ACC112 (cell line): Measurements from ENCODE around the gene RRP12.

Source experiments
- H2AFZ ChIP-seq: fragments of 200-600 bp; sonication (generic); one replicate; pipeline ENCODE4 v1.6.0; 2017; ENCODE audit warnings: antibody characterized with exemption, low read length; ENCODE audit not compliant: unreplicated experiment
- H3K27ac ChIP-seq: fragments of 200-600 bp; sonication (generic); 2 replicates; pipeline ENCODE4 v1.5.1; 2014; ENCODE audit warnings: low read depth, mild to moderate bottlenecking, antibody characterized with exemption, low read length, moderate library complexity
- H3K27me3 ChIP-seq: fragments of 200-600 bp; sonication (generic); 2 replicates; pipeline ENCODE4 v1.6.1; 2014; ENCODE audit warnings: mild to moderate bottlenecking, antibody characterized with exemption, low read length, moderate library complexity, mixed read lengths; ENCODE audit not compliant: insufficient read depth
- H3K36me3 ChIP-seq: fragments of 200-600 bp; sonication (generic); 2 replicates; pipeline ENCODE4 v1.6.1; 2016; ENCODE audit warnings: mild to moderate bottlenecking, antibody characterized with exemption, low read length, moderate library complexity, mixed read lengths; ENCODE audit not compliant: insufficient read depth
- H3K4me1 ChIP-seq: fragments of 200-600 bp; sonication (generic); one replicate; pipeline ENCODE4 v1.6.1; 2016; ENCODE audit warnings: low read length, mixed read lengths; ENCODE audit not compliant: insufficient read depth, unreplicated experiment, control insufficient read depth
- H3K4me3 ChIP-seq: fragments of 200-600 bp; sonication (generic); 2 replicates; pipeline ENCODE4 v1.5.1; 2014; ENCODE audit warnings: mild to moderate bottlenecking, low read depth, low read length
- H3K79me2 ChIP-seq: fragments of 200-600 bp; sonication (generic); one replicate; pipeline ENCODE4 v1.6.0; 2016; ENCODE audit warnings: low read length; ENCODE audit not compliant: control insufficient read depth, unreplicated experiment, insufficient read depth

The RRP12 gene

DNA sequence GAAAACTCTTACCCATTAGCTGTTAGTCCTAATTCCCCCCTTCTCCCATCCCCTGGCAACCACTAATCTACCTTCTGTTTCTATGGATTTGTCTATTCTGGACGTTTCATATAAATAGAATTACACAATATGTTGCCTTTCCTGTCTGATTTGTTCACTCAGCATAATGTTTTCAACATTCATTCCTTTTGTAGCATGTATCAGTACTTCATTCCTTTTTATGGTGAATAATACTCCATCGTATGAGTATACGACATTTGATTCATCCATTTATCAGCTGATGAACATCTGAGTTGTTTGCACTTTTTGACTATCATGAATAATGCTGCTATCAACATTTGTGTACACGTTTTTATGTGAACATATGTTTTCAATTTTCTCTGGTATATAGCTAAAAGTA, 86.5 kb downstream of the RRP12 start:
- H3K79me2 ChIP-seq: no peaks in the 10 kb centered on the region
- H3K36me3 ChIP-seq: no peaks in the 10 kb centered on the region
- H3K27ac ChIP-seq: no peak overlapping the region
- H3K4me3 ChIP-seq: no peak overlapping the region
- H3K4me1 ChIP-seq: no peaks in the 10 kb centered on the region
- H3K27me3 ChIP-seq: no peaks in the 10 kb centered on the region
- H2AFZ ChIP-seq: peak overlapping the region; percentile 50

DNA sequence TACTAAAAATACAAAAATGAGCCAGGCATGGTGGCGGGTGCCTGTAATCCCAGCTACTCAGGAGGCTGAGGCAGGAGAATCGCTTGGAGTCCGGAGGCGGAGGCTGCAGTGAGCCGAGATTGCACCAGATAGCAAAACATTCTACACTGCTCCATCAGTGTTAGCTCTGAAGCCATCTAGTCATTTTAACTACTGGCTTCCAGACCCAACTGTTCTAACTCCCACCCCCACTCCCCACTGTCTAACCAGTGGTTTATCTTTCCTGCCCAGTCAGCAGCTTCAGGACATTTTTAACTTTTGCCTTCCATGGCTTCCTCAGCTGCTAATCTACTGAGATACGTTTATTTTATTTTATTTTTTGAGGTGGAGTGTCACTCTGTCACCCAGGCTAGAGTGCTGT, 88.2 kb downstream of the RRP12 start:
- no peak overlapping the region for H3K27ac ChIP-seq
- no peaks in the 10 kb centered on the region for H3K79me2 ChIP-seq
- no peaks in the 10 kb centered on the region for H3K4me1 ChIP-seq
- H3K4me3 ChIP-seq: no peak overlapping the region
- no peaks in the 10 kb centered on the region for H3K27me3 ChIP-seq
- H3K36me3 ChIP-seq: no peaks in the 10 kb centered on the region
- no peak overlapping the region for H2AFZ ChIP-seq

DNA sequence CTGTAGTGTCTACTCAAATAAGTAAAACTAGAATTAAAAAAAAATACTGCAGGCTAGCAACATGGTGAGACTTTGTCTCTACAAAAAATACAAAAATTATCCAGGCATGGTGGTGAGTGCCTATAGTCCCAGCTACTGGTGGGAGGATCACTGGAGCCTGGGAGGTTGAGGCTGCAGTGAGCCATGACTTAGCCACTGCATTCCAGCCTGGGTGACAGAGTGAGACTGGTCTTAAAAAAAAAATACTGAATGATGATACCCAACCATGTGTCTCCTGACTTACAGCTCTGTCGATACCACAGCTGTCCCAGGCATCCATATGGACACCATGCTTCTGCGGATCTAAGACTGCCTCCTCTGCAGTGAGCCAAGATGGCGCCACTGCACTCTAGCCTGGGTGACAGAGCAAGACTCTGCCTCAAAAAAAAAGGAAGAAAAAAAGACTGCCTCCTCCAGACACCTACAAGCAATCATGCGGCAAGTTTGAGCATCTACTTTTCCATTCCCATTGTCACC, 90.0 kb downstream of the RRP12 start:
- H3K27ac ChIP-seq: no peak overlapping the region
- no peaks in the 10 kb centered on the region for H3K36me3 ChIP-seq
- H3K79me2 ChIP-seq: no peaks in the 10 kb centered on the region
- no peak overlapping the region for H3K4me3 ChIP-seq
- no peaks in the 10 kb centered on the region for H3K4me1 ChIP-seq
- H3K27me3 ChIP-seq: no peaks in the 10 kb centered on the region
- H2AFZ ChIP-seq: no peak overlapping the region

DNA sequence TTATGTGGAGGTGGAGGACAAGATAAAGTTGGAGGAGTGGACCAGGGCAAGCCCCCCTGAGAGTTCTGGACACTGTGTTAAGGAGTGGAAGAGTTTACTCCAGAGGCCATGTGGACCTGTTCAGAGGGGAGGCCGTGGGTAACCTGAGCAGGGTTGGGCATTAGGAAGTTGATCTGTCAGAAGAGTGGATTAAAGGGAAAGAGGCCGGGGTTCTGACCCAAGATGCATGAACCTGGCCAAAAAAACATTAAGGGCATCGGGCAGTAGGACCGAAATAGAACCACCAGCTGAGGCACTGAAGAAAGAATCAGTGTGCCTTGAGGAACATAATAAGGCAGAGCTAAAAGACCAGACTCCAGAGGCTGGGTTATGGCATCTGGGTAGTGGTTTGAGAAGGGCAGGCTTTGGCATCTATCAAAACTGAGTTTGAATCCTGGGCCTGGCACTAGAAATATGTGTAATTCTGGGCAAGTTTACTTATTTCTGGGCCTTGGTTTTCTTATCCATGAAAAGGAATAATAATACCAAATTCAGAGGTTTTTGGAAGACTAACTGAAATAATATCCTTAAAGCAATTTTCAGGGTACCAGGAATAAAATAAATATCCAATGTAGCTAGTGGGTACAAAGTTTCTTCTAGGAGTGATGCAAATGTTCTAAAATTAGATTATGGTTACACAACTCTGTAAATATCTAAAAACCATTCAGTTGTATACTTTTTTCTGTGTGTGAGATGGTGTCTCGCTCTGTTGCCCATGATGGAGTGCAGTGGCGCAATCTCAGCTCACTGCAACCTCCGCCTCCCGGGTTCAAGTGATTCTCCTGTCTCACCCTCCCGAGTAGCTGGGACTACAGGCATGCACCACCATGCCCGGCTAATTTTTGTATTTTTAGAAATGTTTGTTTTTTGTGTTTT, 93.0 kb downstream of the RRP12 start:
- Histone ChIP-seq H3K4me3 (no peak overlapping the region), H3K4me1 (no peaks in the 10 kb centered on the region), H3K36me3 (no peaks in the 10 kb centered on the region), H3K27me3 (no peaks in the 10 kb centered on the region), H3K79me2 (no peaks in the 10 kb centered on the region), H3K27ac (no peak overlapping the region), H2AFZ (no peak overlapping the region)

DNA sequence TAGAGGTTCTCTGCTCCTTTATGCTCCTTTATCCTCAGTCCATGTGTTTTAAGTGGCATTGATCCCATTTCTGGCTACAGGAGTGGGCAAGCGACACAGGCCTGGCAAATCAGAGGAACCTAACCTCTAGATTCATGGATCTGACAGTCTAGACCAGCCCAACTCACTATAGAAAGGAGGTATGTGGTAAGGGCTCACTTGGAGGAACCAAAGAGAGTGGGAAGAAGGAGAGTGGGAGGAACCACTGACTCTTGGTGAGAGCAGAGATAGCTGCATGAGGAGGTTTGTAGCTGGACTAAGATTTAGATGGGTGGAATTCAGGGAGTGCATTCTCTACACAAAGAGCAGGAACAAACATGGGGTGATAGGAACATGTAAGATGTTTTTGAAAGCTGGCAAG, 93.7 kb downstream of the RRP12 start:
- no peak overlapping the region for H3K27ac ChIP-seq
- H3K79me2 ChIP-seq: no peaks in the 10 kb centered on the region
- no peaks in the 10 kb centered on the region for H3K4me1 ChIP-seq
- H2AFZ ChIP-seq: no peak overlapping the region
- H3K36me3 ChIP-seq: no peaks in the 10 kb centered on the region
- H3K4me3 ChIP-seq: no peak overlapping the region
- no peaks in the 10 kb centered on the region for H3K27me3 ChIP-seq
